Keratinocyte (primary cell): Measurements from ENCODE around the gene TENM4. TPM values are rescaled to one million over a fixed set of nuclear protein-coding genes. Genes with fewer than 3 reads are reported as not detected.

Source experiments
- DNase-seq: peaks from one replicate; pipeline ENCODE4 v3.0.0-alpha.2; 2011; ENCODE audit warnings: low read depth, missing footprints, low spot score
- FAIRE-seq: peaks from 2 replicates; lab custom pipeline; 2011; peaks lifted over from hg19 to GRCh38; lab: Jason Lieb, UNC
- H2AFZ ChIP-seq: 2 replicates; pipeline ENCODE4 v1.6.0; 2012; ENCODE audit warnings: low read length, control low read depth, inconsistent platforms; ENCODE audit not compliant: control insufficient read depth
- H3K27ac ChIP-seq: 2 replicates; pipeline ENCODE4 v1.5.1; 2011; ENCODE audit warnings: low read length; ENCODE audit not compliant: control insufficient read depth, insufficient read depth
- H3K27me3 ChIP-seq: 3 replicates; pipeline ENCODE4 v1.6.0; 2011; ENCODE audit warnings: low read length; ENCODE audit not compliant: control insufficient read depth, insufficient read depth; ENCODE audit errors: extremely low read depth
- H3K36me3 ChIP-seq, 2 experiments: 2 replicates in 1 of 2; 3 replicates in 1 of 2; pipeline ENCODE4 v1.5.1; 2011; ENCODE audit warnings: low read length in 2 of 2, mild to moderate bottlenecking in 1 of 2; ENCODE audit not compliant: control insufficient read depth in 2 of 2, insufficient read depth in 2 of 2; ENCODE audit errors: extremely low read depth in 1 of 2
- H3K4me1 ChIP-seq: 3 replicates; pipeline ENCODE4 v1.5.1; 2011; ENCODE audit warnings: low read length; ENCODE audit not compliant: control insufficient read depth, insufficient read depth; ENCODE audit errors: extremely low read depth
- H3K4me2 ChIP-seq: 3 replicates; pipeline ENCODE4 v1.6.0; 2011; ENCODE audit warnings: low read depth, low read length; ENCODE audit not compliant: control insufficient read depth, insufficient read depth; ENCODE audit errors: extremely low read depth
- H3K4me3 ChIP-seq, 3 experiments: fragments of 200-600 bp in 1 of 3; sonication (generic) in 1 of 3; 2 replicates in 2 of 3; 3 replicates in 1 of 3; pipeline ENCODE4 v1.5.1; 2011 to 2016; ENCODE audit warnings: low read length in 3 of 3, mild to moderate bottlenecking in 3 of 3, control low read depth in 2 of 3, inconsistent platforms in 1 of 3, low read depth in 1 of 3, mixed read lengths in 1 of 3, mixed run types in 1 of 3, moderate library complexity in 1 of 3; ENCODE audit not compliant: control insufficient read depth in 2 of 3, insufficient read depth in 2 of 3; ENCODE audit errors: extremely low read depth in 1 of 3
- H3K79me2 ChIP-seq: 2 replicates; pipeline ENCODE4 v1.6.0; 2012; ENCODE audit warnings: low read length; ENCODE audit not compliant: control insufficient read depth, insufficient read depth
- H3K9ac ChIP-seq: 3 replicates; pipeline ENCODE4 v1.6.0; 2011; ENCODE audit warnings: low read length; ENCODE audit not compliant: control insufficient read depth, insufficient read depth; ENCODE audit errors: extremely low read depth
- H3K9me1 ChIP-seq: 3 replicates; pipeline ENCODE4 v1.6.0; 2011; ENCODE audit warnings: low read length; ENCODE audit not compliant: control insufficient read depth, insufficient read depth; ENCODE audit errors: extremely low read depth
- H3K9me3 ChIP-seq: 2 replicates; pipeline ENCODE4 v1.5.1; 2012; ENCODE audit warnings: low read depth, low read length; ENCODE audit not compliant: control insufficient read depth
- H4K20me1 ChIP-seq: 3 replicates; pipeline ENCODE4 v1.6.0; 2011; ENCODE audit warnings: low read length; ENCODE audit not compliant: control insufficient read depth, insufficient read depth; ENCODE audit errors: extremely low read depth
- EZH2 ChIP-seq: IDR thresholded peaks from one replicate; pipeline ENCODE4 v1.6.1; 2012; ENCODE audit warnings: inconsistent platforms, mild to moderate bottlenecking, low read length, moderate library complexity
- dilution Hi-C: fragments of 300-500 bp; cut with MboI; formaldehyde crosslinking; loops from one replicate; pipeline ENCODE4 v1.7.0; 2020; ENCODE audit warnings: low sequenced_read_pairs; ENCODE audit not compliant: extremely low pct_ligation_motif_present
- polyA plus RNA-seq, 5 experiments: library from polyadenylated mRNA; depleted of rRNA in 3 of 5; stranded (reverse) in 3 of 5; stranded (forward) in 1 of 5; unstranded in 1 of 5; fragments of >200 nt; gene quantifications; 1 replicate in 1 of 5; 2 replicates in 3 of 5; 3 replicates in 1 of 5; pipeline versions ENCODE4 v1.2.1 to v1.2.3, GENCODE V29; 2011 to 2012; ENCODE audit warnings: missing spikeins in 2 of 5, low read depth in 1 of 5, low replicate concordance in 1 of 5
- TF ChIP-seq, protein P1 (sequence below), 3 experiments: IDR thresholded peaks in 1 of 3; conservative IDR thresholded peaks in 1 of 3; optimal IDR thresholded peaks in 1 of 3; 2 replicates in 2 of 3; 3 replicates in 1 of 3; pipeline versions ENCODE3 to v1.5.1; 2011; ENCODE audit warnings: low read length in 3 of 3, mild to moderate bottlenecking in 3 of 3, moderate library complexity in 2 of 3, control low read depth in 1 of 3, inconsistent platforms in 1 of 3; ENCODE audit not compliant: insufficient read depth in 2 of 3; ENCODE audit errors: extremely low read depth in 1 of 3

Gene TENM4
- polyA plus RNA-seq, 1 donor (not counting 4 experiments of a cell fraction or from before 2014, with no cell fraction given) = 3.5 TPM

GRCh38 chr11:79382301-79383050 is 58.4 kb downstream of the TENM4 start:
- no peak for TF ChIP-seq EZH2
- TF ChIP-seq, protein P1, sequence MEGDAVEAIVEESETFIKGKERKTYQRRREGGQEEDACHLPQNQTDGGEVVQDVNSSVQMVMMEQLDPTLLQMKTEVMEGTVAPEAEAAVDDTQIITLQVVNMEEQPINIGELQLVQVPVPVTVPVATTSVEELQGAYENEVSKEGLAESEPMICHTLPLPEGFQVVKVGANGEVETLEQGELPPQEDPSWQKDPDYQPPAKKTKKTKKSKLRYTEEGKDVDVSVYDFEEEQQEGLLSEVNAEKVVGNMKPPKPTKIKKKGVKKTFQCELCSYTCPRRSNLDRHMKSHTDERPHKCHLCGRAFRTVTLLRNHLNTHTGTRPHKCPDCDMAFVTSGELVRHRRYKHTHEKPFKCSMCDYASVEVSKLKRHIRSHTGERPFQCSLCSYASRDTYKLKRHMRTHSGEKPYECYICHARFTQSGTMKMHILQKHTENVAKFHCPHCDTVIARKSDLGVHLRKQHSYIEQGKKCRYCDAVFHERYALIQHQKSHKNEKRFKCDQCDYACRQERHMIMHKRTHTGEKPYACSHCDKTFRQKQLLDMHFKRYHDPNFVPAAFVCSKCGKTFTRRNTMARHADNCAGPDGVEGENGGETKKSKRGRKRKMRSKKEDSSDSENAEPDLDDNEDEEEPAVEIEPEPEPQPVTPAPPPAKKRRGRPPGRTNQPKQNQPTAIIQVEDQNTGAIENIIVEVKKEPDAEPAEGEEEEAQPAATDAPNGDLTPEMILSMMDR (optimal IDR thresholded peaks at IDR 0.05 in 1 of 3, IDR thresholded peaks at IDR 0.05 in 1 of 3, conservative IDR thresholded peaks at IDR 0.05 in 1 of 3; ENCODE audit: extremely low read depth in 1 of 3, insufficient read depth in 2 of 3, low read length in 3 of 3) = no peak
- Histone ChIP-seq H3K4me1 (peaks cover 3% of the 10 kb centered on the region), H3K9me1 (peaks cover 8% of the 10 kb centered on the region), H2AFZ (no peak overlapping the region), H3K36me3 (no peaks in the 10 kb centered on the region), H3K4me2 (no peak overlapping the region), H3K9me3 (no peaks in the 10 kb centered on the region), H3K79me2 (peaks cover 42% of the 10 kb centered on the region), H4K20me1 (peaks cover 2% of the 10 kb centered on the region), H3K27me3 (no peaks in the 10 kb centered on the region), H3K27ac (no peak overlapping the region), H3K4me3 (no peak overlapping the region), H3K9ac (no peak overlapping the region)
- FAIRE-seq (no peak), DNase-seq (no peak)
- dilution Hi-C loops = no loop called here

DNA sequence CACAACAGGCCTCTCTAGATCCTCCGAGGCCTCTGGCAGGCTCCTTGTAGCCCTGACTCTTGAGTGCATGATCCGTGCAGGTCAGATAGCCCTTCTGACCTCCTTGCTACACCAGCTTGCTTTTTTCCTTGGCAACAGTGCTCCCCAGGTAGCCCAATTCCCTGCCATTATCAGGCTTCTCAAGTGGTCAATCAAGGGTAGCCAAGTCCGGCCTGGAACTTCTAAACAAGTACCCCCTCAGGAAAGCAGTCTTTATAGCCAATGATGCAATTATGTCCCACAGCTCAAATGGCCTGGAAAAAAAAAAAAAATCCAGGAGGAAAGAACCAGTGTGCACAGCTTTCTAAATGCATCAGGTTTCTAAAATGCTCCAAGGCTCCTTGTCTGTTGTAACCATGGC is 59.8 kb downstream of the TENM4 start:
- Histone ChIP-seq H3K4me3 (no peak overlapping the region), H3K27me3 (no peaks in the 10 kb centered on the region), H3K4me1 (peaks cover 13% of the 10 kb centered on the region), H3K36me3 (no peaks in the 10 kb centered on the region), H2AFZ (no peak overlapping the region), H3K9ac (no peak overlapping the region), H3K27ac (no peak overlapping the region), H3K79me2 (peaks cover 32% of the 10 kb centered on the region), H4K20me1 (peaks cover 2% of the 10 kb centered on the region), H3K4me2 (no peak overlapping the region), H3K9me1 (peaks cover 8% of the 10 kb centered on the region), H3K9me3 (no peaks in the 10 kb centered on the region)
- DNase-seq (no peak), FAIRE-seq (no peak)
- dilution Hi-C loops = no loop called here
- TF ChIP-seq, protein P1 (optimal IDR thresholded peaks at IDR 0.05 in 1 of 3, IDR thresholded peaks at IDR 0.05 in 1 of 3, conservative IDR thresholded peaks at IDR 0.05 in 1 of 3; ENCODE audit: extremely low read depth in 1 of 3, insufficient read depth in 2 of 3, low read length in 3 of 3) = no peak
- no peak for TF ChIP-seq EZH2
